LNCaP clone FGC (cell line): Measurements from ENCODE around the gene CIAO2A.

Experiments
- DNase-seq: peaks from one replicate; pipeline ENCODE4 v3.0.0-alpha.2; 2011; ENCODE audit warnings: low read depth
- H3K4me3 ChIP-seq: 2 replicates; pipeline ENCODE4 v1.5.1; 2011; ENCODE audit warnings: mild to moderate bottlenecking, low read depth, low read length, control low read depth
- CTCF ChIP-seq: IDR thresholded peaks from 2 replicates; pipeline ENCODE4 v1.5.1; 2012; ENCODE audit warnings: mild to moderate bottlenecking; ENCODE audit not compliant: control insufficient read depth, insufficient read depth; ENCODE audit errors: extremely low read depth

The CIAO2A gene

GRCh38 chr15:64100958-64101357 is 7.3 kb upstream of the CIAO2A start:
- TF ChIP-seq CTCF: no peak
- no peak for DNase-seq
- no peak overlapping the region for H3K4me3 ChIP-seq

GRCh38 chr15:64099379-64099778 is 5.7 kb upstream of the CIAO2A start:
- H3K4me3 ChIP-seq: no peak overlapping the region
- DNase-seq: no peak
- no peak for TF ChIP-seq CTCF

GRCh38 chr15:64096668-64097384 is 3.2 kb upstream of the CIAO2A start:
- peak overlapping the region; percentile 95 for H3K4me3 ChIP-seq
- TF ChIP-seq CTCF: 0 out of 2 replicates have a peak, but pooled peaks have one; percentile 14
- DNase-seq: no peak

GRCh38 chr15:64095795-64096667 is 2.4 kb upstream of the CIAO2A start, which contains the start of gene SNX1:
Gene SNX1 (plus strand): TSS chr15:64095982. CDS start chr15:64096014, 32 bp downstream.
- peak within 1 kb of the TSS; percentile 95 for H3K4me3 ChIP-seq
- TF ChIP-seq CTCF: no peak
- DNase-seq: peak; percentile 79

GRCh38 chr15:64095431-64095794 is 1.8 kb upstream of the CIAO2A start:
- TF ChIP-seq CTCF: no peak
- peak overlapping the region; percentile 95 for H3K4me3 ChIP-seq
- DNase-seq: no peak

- no peak for DNase-seq
- H3K4me3 ChIP-seq: peak overlapping the region; percentile 79
- TF ChIP-seq CTCF: peak; percentile 29
These were observed 593 bp downstream of the CIAO2A start for GRCh38 chr15:64092864-64093626.
